Colonic mucosa (tissue), 4 donors: Measurements from ENCODE around the gene WDR48. TPM values are rescaled to one million over a fixed set of nuclear protein-coding genes. Genes with fewer than 3 reads are reported as not detected.
"Not testable (repeated sequence)": the region's sequence is repeated elsewhere in the genome, so short reads cannot be mapped to it uniquely, and the experiment has no call there.

Source experiments
- DNase-seq: peaks from one replicate; pipeline ENCODE4 v3.0.0-alpha.2; 2020
- H3K27ac ChIP-seq: fragments of 200-600 bp; one replicate; pipeline ENCODE4 v1.8.0; 2021
- H3K27me3 ChIP-seq: fragments of 200-600 bp; one replicate; pipeline ENCODE4 v1.8.0; 2021
- H3K36me3 ChIP-seq: fragments of 200-600 bp; one replicate; pipeline ENCODE4 v1.8.0; 2021
- H3K4me1 ChIP-seq: fragments of 200-600 bp; one replicate; pipeline ENCODE4 v1.8.0; 2021; ENCODE audit warnings: mild to moderate bottlenecking
- H3K4me3 ChIP-seq: fragments of 200-600 bp; one replicate; pipeline ENCODE4 v1.8.0; 2021
- H3K9ac ChIP-seq, 2 donors: one replicate each; pipeline ENCODE4 v1.7.0; 2013; ENCODE audit warnings: control low read depth in 2 of 2, low read depth in 2 of 2, low read length in 2 of 2
- H3K9me3 ChIP-seq: fragments of 200-600 bp; one replicate; pipeline ENCODE4 v1.8.0; 2021
- intact Hi-C: fragments of 100-400 bp; cut with DNase I; formaldehyde crosslinking; loops from one replicate; pipeline ENCODE4 v1.14.1; 2022
- total RNA-seq, 2 donors: library from RNA; stranded (reverse); fragmentation: NEBNext Ultra II Directional in 1 of 2; extraction: Animal tissue kit (Norgen Biotek cat#: 25700) in 1 of 2; gene quantifications; one replicate each; pipeline ENCODE4 v1.2.1, GENCODE V29; 2021
- TF ChIP-seq, protein P1 (sequence below): fragments of 200-600 bp; IDR thresholded peaks from one replicate; pipeline ENCODE4 v1.8.0; 2022; ENCODE audit warnings: antibody characterized with exemption, mild to moderate bottlenecking
- donor health status: healthy.
- donor health status: DM: no; HTN: no; CAD: no.
- donor health status: DM: no; HTN: no; CAD: no.

Gene WDR48
- total RNA-seq, 2 donors from 2014 or later, result 26.1 to 51.2 TPM

DNA sequence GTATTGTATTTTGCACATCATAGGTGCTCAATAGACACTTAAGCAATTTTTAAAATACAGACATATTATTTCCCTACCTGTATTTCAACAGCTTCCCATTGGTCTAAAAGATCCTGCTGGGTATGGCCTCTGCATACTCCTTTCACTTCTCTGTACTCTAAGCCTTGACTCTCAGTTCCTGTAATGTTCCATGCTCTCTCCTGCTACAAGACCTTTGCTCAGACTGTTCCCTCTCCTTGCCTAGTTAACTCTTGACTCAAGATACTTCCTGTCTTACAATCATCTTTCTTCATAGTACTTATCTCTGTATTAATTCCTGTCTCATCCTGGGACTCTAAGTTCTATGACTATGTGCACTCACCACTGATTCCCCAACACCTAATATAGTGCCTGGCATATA lies 1.8 kb upstream of the WDR48 start:
- H3K4me3 ChIP-seq, result no peak overlapping the region
- H3K27me3 ChIP-seq, result no peaks in the 10 kb centered on the region
- DNase-seq, result no peak
- no peaks in the 10 kb centered on the region for H3K9me3 ChIP-seq
- no peak overlapping the region for H3K27ac ChIP-seq
- TF ChIP-seq, protein P1, sequence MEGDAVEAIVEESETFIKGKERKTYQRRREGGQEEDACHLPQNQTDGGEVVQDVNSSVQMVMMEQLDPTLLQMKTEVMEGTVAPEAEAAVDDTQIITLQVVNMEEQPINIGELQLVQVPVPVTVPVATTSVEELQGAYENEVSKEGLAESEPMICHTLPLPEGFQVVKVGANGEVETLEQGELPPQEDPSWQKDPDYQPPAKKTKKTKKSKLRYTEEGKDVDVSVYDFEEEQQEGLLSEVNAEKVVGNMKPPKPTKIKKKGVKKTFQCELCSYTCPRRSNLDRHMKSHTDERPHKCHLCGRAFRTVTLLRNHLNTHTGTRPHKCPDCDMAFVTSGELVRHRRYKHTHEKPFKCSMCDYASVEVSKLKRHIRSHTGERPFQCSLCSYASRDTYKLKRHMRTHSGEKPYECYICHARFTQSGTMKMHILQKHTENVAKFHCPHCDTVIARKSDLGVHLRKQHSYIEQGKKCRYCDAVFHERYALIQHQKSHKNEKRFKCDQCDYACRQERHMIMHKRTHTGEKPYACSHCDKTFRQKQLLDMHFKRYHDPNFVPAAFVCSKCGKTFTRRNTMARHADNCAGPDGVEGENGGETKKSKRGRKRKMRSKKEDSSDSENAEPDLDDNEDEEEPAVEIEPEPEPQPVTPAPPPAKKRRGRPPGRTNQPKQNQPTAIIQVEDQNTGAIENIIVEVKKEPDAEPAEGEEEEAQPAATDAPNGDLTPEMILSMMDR, result no peak
- H3K36me3 ChIP-seq, result no peaks in the 10 kb centered on the region
- no peaks in the 10 kb centered on the region for H3K4me1 ChIP-seq
- H3K9ac ChIP-seq, result no peak overlapping the region
- intact Hi-C loops, result no loop called here

DNA sequence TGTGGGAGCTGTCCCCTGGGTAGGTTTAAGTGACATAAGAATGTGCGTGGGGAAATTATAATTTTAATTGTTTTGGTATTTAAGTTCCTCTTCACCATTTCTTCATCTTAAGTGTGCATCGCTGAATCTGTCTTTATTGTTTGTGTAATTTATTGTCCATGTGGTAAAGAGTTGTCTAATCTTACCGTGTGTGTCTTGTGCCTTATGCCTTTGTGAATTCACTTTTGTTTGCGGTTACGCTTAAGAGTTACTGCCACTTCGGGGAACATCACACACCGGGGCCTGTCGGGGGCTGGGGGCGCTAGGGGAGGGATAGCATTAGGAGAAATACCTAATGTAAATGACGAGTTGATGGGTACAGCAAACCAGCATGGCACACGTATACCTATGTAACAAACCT lies 767 bp downstream of the WDR48 start:
- TF ChIP-seq, protein P1, result no peak
- Histone ChIP-seq H3K36me3 (no peaks in the 10 kb centered on the region), H3K27me3 (no peaks in the 10 kb centered on the region), H3K9me3 (no peaks in the 10 kb centered on the region), H3K4me1 (no peaks in the 10 kb centered on the region), H3K27ac (peak overlapping the region; percentile 81), H3K9ac (peak overlapping the region; percentile 77 to 87), H3K4me3 (peak overlapping the region; percentile 97)
- DNase-seq, result no peak
- intact Hi-C loops, result no loop called here

DNA sequence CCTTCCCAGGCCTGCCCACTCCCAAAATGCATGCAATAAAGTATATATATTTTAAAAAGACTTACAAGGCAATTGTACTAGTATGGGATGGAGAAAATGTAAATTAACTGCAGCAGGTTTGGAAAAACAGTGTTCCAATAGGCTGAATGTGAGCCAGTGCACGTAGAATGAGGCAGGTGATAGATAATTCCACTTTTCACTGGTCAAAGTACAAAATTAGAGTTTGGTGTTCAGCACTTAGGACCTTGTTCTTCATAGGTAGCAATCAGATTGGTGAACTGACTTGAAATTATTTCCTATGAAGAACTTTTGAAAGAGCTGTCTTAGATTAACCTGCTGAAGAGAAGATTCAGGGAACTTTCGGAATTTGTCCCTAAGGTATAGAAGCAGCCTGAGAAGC lies 1.9 kb downstream of the WDR48 start:
- intact Hi-C loops, result no loop called here

DNA sequence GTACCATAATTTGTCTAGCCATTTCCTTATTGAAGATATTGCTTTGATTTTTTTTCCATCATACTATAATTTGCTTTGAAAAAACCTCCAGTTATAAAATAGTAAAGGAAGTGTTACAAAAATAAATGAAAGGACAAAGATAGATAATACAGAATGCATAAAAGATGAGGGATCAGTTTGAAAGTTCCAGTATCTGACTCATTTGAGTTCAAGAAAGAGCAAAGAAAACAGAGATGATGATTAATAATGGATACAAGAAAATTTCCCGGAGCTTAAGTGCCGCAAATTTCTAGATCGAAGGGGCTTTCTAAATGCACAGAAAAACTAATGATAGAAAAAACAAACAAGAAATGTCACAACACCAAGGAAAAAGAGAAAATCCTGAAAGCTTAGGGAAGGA lies 4.3 kb downstream of the WDR48 start:
- no peak overlapping the region for H3K4me3 ChIP-seq
- TF ChIP-seq, protein P1, result no peak
- H3K36me3 ChIP-seq, result no peaks in the 10 kb centered on the region
- H3K9me3 ChIP-seq, result no peaks in the 10 kb centered on the region
- no peak for DNase-seq
- no peak overlapping the region for H3K9ac ChIP-seq
- no peaks in the 10 kb centered on the region for H3K27me3 ChIP-seq
- H3K27ac ChIP-seq, result no peak overlapping the region
- no peaks in the 10 kb centered on the region for H3K4me1 ChIP-seq
- intact Hi-C loops, result no loop called here

More for the DNA sequence above, 1.9 kb downstream of the WDR48 start:
- no peak overlapping the region for H3K27ac ChIP-seq
- H3K36me3 ChIP-seq, result no peaks in the 10 kb centered on the region
- H3K9me3 ChIP-seq, result no peaks in the 10 kb centered on the region
- H3K27me3 ChIP-seq, result no peaks in the 10 kb centered on the region
- no peak for DNase-seq
- no peak overlapping the region for H3K9ac ChIP-seq
- no peaks in the 10 kb centered on the region for H3K4me1 ChIP-seq
- no peak overlapping the region for H3K4me3 ChIP-seq
- TF ChIP-seq, protein P1, result no peak

DNA sequence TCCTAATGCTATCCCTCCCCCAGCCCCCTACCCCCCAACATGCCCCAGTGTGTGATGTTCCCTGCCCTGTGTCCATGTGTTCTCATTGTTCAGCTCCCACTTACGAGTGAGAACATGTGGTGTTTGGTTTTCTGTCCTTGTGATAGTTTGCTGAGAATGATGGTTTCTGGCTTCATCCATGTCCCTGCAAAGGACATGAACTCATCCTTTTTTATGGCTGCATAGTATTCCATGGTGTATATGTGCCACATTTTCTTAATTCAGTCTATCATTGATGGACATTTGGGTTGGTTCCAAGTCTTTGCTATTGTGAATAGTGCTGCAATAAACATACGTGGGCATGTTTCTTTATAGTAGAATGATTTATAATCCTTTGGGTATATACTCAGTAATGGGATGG lies 9.4 kb downstream of the WDR48 start:
- not testable (repeated sequence) for H3K27ac ChIP-seq, DNase-seq

DNA sequence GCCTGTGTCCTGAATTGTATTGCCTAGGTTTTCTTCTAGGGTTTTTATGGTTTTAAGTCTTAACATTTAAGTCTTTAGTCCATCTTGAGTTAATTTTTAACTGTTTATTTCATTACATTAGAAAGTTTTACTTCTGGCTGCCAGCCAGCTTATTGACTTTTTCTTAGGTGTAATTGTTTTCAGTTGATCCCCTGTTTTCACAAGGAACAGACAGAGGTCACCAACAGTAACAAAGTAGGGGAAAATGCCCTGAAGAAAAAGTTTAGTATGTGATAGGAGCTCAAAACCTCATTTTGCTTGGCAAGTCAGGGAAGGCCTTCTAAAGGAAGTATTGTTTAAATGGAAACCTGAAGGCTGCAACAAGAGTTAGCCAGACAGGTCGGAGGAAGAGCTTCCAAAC lies 10.4 kb downstream of the WDR48 start:
- no peaks in the 10 kb centered on the region for H3K4me1 ChIP-seq
- intact Hi-C loops, result no loop called here
- TF ChIP-seq, protein P1, result no peak
- H3K27me3 ChIP-seq, result no peaks in the 10 kb centered on the region
- peak; percentile 28 for DNase-seq
- no peak overlapping the region for H3K4me3 ChIP-seq
- H3K36me3 ChIP-seq, result no peaks in the 10 kb centered on the region
- H3K27ac ChIP-seq, result no peak overlapping the region
- H3K9ac ChIP-seq, result no peak overlapping the region
- no peaks in the 10 kb centered on the region for H3K9me3 ChIP-seq

More for the DNA sequence above, 9.4 kb downstream of the WDR48 start:
- H3K36me3 ChIP-seq, H3K27me3 ChIP-seq, H3K9ac ChIP-seq, H3K9me3 ChIP-seq, H3K4me1 ChIP-seq, H3K4me3 ChIP-seq, intact Hi-C loops: not testable (repeated sequence)
